DMS114 treated with DMSO at 0.1 percent for 48 hours (cell line): Measurements from ENCODE around the gene AQP3.
"Not testable (repeated sequence)": the region's sequence is repeated elsewhere in the genome, so short reads cannot be mapped to it uniquely, and the experiment has no call there.

ENCODE experiments used
- DNase-seq: peaks from one replicate; lab custom pipeline; 2025; ENCODE audit not compliant: unreplicated experiment; lab: John Stamatoyannopoulos, UW

Gene AQP3

DNA sequence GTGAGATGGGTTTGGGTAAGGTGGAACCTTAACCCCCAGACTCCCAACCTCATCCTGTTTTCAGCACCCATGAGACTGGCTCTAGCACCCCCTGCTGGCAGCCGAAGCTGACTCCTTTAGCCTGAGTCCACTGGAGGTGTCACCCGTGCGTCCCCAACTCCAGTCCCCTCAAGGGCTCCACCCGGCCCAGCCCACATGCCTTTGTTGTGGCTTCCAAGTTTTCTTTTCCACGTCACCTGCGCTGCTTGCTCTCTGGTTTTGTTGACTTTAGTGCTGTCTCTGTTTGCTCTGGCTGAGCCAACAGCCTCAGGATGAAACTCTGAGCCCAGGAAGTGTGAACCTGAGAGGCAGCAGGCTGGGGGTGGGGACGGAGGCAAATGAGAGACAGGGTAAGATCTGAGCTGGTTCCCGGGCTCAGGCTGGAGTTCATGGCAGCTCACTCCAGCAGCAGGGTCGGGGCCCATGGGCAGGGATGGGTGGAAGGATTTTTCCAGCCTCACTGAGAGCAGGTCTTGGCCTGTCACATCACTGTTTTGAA lies 31.8 kb downstream of the AQP3 start:
- DNase-seq: no peak

DNA sequence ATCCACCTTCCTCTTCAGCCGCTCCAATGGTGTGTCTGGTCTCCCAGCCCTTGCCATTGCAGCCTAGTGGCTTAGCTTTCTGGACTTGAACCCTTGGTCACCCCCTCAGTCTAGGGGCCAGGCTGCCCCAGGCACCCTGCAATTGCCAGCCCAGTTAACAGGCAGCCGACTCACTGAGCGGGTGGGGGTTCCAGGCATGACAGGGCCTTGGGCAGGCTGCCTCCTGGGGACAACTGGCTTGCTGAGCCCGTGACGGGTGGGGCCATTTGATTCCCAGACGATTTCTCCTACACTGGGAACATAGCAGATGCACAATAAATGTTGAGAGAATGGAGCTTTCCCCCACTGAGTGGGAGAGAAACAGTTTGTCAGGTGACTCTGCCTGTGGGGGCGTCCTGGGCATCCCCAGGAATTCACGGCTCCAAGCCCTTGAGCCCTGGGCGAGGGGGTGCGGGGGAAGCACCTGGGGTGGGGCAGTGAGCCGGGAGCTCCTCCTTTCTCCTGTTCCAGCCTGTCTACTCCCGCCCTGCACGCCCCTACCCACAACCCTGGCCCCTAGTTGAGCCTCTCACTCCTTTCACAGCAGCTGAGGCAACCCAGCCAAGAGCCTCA lies 32.4 kb downstream of the AQP3 start:
- DNase-seq: no peak

- no peak for DNase-seq
Observed at GRCh38 chr9:33414268-33414667, 33.1 kb downstream of the AQP3 start.

GRCh38 chr9:33408087-33408486 lies 39.3 kb downstream of the AQP3 start:
- no peak for DNase-seq

GRCh38 chr9:33407061-33407460 lies 40.3 kb downstream of the AQP3 start:
- no peak for DNase-seq

- no peak for DNase-seq
Observed at GRCh38 chr9:33404788-33405362, 42.5 kb downstream of the AQP3 start.

DNA sequence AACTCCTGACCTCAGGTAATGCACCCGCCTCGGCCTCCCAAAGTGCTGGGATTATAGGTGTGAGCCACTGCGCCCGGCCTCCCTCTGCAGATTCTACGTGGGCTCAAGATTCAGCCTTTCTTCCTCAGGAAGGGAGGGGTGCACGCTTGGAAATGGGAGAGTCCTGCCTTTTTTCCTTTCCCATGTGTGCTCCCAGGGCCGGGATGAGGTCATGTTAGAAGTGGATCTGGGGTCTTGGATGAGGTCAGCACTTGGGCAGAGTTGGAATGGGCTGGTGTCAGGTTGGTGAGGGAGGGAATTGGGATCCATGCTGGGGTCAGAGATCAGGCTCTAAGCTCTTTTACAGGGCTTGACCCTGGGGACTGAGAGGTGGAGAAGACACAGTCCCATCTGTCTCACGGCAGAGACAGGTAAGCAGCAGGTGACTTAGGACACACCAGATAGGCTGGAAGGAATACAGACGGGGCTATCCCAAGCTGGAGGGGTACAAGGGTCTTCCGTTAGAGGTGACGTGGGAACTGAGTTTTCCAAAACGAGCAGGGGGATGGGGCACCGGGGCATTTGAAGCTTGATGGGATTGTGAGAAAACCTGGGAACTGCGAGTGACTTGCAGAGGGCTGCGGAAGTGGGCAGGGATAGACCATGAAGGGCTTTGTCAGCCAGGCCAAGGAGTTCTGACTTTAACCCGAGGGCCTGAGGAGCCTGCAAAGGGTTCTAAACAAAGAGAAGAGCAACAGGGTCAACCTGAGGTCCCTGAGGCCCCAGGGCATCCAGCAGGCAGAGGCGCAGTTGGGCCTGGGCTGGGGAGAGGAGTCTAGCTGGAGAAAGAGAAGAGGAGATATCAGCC lies 43.2 kb downstream of the AQP3 start:
- no peak for DNase-seq

DNA sequence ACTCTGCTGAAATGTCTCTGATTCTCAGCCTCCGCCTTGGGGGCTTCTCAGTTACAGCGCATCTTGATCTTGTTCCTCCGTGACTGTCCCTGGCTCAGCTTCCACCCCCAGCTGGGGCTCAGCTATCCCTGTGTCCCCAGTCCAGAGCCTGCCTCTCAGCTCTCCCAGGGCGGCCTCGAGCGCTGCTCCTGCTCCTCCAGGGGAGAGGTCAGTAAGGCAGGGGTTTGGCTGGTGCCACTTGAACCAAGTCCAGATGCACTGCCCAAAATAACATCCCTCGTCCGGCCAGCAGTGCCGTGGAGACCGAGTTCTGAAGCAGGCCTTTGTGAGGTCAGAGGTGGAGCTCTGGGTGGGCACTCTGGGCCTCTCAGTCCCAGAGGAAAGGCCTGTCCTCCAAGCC lies 45.0 kb downstream of the AQP3 start, which contains the start of gene AQP7:
Gene AQP7, minus strand, starts transcription at position 198 of the 400 bp plus-strand sequence. CDS start 1,306 bp downstream, outside the sequence.
- not testable (repeated sequence) for DNase-seq

GRCh38 chr9:33401809-33402208 lies 45.6 kb downstream of the AQP3 start:
- not testable (repeated sequence) for DNase-seq

GRCh38 chr9:33399047-33399446 lies 48.3 kb downstream of the AQP3 start:
- not testable (repeated sequence) for DNase-seq

GRCh38 chr9:33397801-33398200 lies 49.6 kb downstream of the AQP3 start:
- DNase-seq: not testable (repeated sequence)

DNA sequence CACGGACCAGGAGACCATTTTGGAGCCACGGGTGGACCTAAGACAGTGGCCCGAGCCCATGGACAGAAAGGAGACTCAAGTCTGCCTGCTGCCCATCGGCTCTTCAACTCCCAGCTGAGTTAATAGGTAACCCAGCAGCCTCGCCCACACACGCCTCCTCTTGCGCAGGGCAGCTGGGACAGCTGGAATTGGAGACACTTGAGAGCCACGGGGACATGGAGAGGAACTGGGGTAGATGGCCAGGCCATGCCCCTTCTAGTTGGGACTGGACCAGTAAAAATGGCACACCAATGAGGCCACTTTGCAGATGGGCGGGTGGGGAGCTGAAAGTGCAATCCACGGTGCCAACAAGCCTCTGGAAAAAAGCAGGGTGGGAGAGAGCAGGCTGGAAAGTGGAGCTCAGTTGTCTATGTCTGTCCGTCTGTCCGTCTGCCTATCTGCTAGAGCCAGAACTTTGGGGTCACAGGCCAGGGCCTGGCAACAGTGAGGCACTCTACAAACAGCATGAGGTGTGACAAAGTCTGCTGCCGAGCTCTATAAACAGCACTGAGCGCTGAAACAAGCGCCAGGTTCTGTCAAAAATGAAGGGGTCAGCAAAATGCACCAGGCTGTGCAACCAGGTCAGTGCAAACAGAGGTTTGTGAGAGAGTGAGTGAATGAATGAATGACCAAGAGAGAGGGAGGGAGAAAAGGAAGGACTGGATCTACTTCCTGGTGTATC lies 52.1 kb downstream of the AQP3 start:
- not testable (repeated sequence) for DNase-seq

DNA sequence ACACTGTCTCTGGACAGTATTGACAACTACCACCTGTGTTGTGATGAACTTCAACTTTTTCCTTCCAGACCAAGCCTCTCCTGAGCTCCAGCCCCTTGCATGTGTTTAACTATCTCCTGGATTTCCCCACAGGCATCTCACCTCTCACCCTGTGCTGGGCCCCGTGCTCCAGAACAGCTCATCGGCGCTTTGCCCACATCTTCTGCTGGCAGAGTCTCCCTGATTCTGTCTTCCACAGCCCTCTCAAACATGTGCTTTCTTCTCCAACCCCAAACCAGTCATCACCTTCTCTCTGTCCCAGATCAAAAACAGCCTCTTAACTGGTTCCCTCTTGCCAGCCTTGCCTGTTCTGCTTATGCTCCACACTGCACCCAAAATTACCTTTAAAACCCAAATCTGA lies 53.4 kb downstream of the AQP3 start:
- not testable (repeated sequence) for DNase-seq

GRCh38 chr9:33393581-33393980 lies 53.8 kb downstream of the AQP3 start:
- no peak for DNase-seq

DNA sequence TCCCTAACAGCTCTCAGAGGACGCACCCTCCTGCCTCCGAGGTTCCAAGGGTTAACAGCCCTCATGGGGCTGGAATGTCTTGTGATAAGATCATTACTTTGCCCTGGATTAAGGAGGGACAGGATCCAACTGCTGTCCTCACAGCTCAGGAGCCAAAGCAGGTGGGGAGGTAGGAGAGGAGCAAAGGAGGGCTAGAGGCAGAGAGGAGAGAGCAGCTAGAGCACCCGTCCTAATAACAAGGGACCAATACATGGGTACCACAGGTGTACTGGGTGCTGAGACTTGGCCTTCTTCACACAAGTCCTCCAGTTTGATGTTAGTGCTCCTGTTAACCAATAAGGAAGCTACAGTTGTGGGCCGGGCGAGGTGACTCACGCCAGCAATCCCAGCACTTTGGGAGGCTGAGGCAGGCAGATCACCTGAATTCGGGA lies 54.8 kb downstream of the AQP3 start:
- not testable (repeated sequence) for DNase-seq
